Measurements from ENCODE around the gene DCT.
"Not testable (repeated sequence)": the region's sequence is repeated elsewhere in the genome, so short reads cannot be mapped to it uniquely, and the experiment has no call there.

Gene DCT

DNA sequence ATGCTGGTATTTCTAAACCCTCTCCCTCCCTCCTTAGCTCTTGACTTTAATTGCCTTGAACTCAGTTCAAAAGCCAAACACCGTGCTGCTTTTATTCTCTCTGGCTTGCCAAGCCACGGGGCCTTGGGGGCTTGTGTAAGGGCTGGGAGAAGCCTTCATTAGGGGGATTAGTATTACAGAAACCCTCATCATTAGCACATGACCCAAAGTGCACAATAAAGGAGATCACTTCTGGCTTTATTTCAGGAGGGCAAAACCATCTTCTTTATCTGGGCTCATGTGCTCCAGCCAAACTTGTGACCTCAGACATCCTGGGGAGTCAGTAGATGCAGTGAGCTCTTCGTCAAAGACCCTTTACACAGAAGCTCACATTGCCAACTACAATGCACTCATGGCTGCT lies at the start of gene DCT:
Gene DCT (minus strand): TSS at position 67 of the 400 bp plus-strand sequence. CDS start 427 bp downstream, outside the sequence.
- DNase-seq: no peak

DNA sequence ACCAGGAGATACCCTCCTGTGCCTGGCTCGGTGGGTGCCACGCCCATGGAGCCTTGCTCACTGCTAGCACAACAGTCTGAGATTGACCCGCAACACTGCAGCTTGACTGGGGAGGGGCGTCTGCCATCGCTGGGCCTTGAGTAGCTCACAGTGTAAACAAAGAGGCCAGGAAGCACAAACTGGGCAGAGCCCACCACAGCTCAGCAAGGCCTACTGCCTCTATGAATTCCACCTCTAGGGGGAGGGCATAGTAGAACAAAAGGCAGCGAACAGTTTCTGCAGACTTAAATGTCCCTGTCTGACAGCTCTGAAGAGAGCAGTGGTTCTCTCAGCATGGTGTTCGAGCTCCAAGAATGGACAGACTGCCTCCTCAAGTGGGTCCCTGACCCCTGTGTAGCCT lies 47.5 kb upstream of the DCT start:
- DNase-seq: not testable (repeated sequence)

DNA sequence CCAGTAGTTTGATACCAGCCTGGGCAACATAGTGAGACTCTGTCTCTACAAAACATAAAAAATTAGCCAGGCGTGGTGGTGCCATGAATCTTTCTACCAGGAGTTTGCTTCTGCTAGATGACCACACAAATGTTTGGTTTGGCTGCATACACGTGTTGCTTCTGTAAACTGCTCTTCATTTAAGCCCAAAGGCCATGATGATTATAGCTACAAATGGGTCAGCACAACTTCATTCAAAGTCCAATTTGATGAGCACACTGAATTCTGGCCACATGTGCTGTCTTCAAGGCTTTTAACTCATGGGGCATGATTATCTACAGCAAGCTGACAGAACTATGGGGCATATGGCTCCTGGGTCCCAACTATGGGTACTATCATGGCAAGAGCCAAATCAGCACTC lies 46.3 kb upstream of the DCT start:
- DNase-seq: no peak

DNA sequence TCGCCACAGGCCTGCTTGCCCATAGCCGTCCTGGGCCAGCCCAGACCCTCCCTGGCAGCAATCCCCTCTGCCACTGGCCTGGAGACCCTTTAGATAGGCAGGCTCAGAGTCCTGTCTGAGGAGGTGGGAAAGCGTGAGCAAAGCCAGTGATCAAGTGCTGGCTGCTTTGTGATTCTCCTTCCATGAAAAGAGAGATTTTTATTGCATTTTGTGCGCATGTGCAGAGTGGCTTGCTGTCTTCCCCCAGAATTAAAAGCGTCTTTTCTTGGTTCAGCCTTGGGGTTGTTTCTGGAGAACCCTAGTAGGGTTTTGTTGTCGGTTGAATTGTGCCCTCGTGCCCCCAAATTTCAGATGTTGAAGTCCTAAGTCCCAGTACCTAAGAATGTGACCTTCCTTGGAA lies 44.9 kb upstream of the DCT start:
- DNase-seq: no peak

DNA sequence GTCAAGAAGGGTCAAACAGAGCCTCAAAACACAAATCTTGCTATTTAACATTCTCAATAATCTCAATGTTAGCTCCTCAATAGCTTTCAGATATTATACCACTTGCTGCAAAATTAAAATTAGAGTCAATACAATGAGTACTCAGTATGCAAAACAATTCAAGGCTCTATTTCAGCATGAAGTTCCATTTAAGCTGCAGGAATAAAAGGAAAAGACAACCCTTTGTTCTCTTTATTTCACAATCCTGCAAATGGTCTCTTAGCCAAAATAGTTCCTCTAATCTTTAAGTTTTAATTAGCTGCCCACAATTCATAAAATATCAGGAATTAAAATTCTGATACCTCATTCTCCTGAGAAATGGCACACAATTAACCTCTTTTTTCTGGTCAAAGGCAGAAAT lies 40.5 kb upstream of the DCT start:
- DNase-seq: no peak

DNA sequence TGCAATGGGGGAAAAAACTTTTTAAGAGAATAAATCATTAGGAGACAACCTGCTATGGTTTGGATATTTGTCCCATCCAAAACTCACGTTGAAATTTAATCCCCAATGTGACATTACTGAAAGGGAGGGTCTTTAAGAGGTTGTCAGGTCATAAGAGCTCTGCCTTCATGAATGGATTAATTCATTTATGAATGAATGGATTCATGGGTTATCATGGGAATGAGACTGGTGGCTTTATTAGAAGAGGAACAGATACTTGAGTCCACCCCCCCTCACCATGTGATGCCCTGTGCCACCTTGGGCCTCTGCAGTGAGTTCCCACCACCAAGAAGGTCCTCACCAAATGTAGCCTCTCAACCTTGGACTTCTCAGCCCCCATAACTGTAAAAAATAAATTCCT lies 37.0 kb upstream of the DCT start:
- DNase-seq: no peak

DNA sequence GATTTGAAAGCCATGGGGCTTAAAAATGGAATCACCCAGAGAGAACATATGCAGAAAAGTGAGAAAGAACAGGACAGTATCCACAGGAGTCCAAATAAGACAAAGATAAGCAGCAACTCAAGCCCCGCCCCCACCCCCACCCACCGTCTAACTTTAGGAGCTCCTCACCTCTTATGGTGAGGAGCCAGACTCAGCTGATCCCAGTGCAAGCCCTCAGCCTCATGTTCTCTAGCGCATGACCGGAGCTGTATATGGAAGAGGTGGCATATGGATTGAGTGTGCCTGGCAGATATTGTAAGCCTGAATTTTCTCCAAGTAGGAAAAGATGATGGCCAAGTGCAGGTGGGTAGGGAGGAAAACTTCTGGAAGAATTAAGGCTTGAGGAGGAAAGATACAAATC lies 36.4 kb upstream of the DCT start:
- no peak for DNase-seq

DNA sequence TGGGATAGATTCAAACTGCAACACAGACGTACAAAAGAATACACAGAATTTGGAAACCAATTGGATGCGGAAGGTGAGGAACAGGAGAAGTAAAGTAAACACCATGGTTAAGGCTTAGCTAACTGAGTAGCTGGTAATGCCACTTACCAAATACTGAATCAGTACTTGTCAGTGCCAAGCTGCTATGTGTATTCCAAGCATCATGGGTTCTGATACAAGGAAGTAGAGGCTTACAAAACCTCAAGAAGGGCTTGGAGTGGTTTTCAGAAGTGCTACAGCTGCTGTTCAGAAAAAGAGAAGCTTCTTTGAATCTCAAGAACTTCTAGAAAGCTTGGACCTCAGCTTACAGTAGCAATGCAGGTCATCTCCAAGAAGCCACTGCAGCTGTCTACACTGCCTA lies 35.9 kb upstream of the DCT start:
- DNase-seq: no peak

DNA sequence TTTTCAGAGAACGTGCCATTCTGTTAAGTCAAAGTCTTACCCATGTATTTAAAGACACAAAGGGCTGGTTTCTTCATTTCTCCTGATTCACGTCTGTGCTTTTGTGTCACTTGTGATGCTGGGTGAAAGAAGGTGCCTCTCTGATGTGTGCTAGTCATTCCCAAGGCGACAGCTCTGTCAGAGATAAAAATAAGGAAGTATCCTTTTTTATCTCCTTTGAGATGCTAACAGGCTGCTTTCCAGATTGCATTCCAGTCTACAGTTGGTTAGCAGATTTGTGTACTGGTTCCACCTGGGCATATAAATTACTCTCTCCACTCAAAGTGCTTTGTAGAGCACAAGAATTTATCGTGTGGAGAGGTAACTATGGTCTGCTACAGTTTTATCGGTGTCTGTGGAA lies 33.5 kb upstream of the DCT start:
- DNase-seq: no peak

DNA sequence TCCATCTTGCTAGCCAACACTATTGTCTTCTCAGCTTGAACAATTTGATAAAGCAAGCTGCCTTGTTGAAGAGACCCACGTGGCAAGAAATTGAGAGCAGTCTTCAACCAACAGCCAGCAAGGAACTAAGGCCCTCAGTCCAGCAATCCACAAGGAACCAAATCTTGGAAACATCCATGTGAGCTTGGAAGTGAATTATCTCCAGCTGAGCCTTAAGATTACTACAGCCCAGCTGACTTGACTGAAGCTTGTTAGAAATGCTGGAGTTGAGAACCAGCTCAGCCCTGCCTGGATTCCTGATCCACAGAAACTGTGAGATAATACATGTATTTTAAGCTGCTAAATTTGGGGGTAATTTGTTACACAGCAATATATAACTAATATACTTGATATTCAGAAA lies 26.2 kb upstream of the DCT start:
- DNase-seq: no peak

DNA sequence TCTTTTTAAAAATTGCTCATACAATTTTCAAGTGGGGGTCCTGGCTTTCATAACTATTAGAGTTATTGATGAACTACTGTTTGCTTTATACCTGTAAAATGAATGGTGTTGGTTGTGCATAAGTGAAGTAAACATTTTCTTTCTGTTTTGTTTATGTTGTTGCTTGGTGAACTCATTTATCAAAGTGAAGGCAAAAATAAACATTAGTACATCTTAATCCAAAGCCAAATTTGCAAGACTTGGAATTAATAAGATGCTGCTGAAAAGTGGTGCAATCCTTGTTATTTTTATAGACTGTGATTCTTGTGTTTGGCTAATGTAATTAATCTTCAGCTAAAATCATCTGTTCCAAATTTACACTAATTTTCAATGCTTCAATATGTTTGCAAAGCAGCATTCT lies 24.4 kb upstream of the DCT start:
- DNase-seq: no peak

DNA sequence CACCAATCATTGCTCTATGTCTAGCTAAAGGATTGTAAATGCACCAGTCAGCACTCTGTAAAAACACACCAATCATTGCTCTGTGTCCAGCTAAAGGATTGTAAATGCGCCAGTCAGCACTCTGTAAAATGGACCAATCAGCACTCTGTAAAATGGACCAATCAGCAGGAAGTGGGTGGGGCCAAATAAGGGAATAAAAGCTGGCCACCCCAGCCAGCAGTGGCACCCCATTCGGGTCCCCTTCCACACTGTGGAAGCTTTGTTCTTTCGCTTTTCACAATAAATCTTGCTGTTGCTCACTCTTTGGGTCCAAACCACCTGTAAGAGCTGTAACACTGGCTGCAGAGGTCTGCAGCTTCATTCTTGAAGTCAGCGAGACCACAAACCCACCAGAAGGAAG lies 19.3 kb upstream of the DCT start:
- DNase-seq: not testable (repeated sequence)

DNA sequence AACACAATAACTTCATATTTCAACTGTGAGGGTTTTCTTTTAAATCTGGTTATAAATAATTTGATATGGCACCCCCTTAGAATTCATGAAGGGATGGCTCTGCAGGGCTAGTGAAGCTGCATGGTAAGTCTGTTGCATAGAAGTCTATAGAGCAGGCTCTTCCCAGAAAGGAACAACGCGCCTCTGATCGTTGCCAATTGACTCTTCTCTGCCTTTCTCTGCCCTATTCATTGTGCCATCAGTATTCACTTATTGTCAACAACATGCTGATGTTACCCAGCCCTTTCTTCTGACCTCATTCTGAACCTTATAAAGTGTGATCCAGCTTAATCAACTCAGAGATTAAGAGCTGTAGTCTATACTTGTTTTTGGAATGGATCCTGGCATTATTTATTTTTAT lies 16.3 kb upstream of the DCT start:
- DNase-seq: no peak

DNA sequence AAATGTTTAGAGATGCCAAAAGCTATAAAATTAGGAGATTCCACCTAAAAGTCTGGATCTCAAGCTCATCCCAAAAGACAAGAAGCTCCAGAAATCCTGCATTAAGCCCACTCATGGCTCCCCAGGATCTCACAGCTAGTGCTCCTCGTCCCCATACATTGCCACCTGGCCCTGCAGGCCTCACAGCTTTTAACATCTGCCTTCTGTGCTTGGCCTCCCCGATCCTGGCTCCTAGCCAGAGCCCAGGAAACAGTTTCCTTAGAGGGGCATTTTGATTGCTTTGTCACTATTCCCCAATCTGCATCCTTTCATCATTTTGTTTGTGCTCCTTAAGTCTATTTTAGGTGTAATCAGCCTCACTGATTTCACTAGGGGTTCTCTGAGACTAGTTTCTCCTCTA lies 14.5 kb upstream of the DCT start:
- no peak for DNase-seq

DNA sequence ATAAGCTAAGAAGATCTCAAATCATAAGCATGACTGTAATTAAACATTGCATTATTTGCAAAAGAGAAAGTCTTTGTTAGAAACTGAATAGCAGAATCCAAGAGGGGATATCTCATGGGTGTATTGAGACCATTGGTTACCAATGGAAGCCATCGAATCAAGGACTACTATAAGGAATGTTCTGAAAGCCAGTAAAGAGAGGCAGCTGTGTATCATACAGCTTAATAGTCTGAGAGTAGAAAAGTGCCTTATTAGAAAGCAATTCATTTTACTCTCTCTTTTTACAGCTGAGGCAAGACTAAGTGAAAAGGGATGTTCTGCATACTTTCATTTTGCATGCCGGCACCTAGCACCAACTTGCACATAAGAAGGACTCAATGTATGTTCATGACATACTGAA lies 7.6 kb upstream of the DCT start:
- DNase-seq: no peak

DNA sequence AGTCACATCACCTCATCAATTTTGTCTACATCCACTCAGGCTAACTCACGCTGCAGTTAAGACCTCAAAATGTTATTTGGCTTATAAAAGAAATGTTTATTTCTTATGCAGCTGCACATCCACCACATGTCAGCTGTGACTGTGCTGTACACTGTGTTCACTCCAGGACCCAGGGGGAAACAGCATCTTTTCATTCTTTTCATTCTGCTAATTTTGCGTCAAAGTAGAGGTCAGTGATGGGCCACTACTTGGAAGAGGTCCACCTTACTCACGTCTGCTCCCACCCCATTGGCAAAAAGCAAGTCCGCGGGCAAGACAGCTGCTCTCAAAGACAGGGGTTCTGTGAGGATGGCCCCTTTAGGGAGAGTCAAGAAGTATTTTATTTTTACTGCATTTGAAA lies 4.5 kb upstream of the DCT start:
- DNase-seq: no peak

DNA sequence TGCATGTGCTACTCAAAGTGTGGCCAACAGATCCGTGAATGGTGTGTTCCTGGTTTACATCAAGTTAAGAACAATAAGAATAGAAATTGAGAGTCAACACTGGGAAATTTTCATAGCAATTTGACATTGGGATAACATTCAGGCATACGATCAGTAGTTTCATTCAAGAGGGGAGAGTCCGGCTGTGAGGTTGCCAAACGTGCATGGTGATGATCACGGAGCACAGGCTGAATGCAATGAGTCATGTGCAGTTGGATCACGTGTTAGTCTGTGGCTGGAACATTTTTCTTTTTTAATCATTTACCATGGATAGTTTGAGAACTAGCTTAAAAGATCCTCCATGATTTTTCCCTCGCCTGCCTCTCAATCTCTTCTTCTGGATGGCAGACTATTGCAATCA lies 2.5 kb upstream of the DCT start:
- DNase-seq: no peak

DNA sequence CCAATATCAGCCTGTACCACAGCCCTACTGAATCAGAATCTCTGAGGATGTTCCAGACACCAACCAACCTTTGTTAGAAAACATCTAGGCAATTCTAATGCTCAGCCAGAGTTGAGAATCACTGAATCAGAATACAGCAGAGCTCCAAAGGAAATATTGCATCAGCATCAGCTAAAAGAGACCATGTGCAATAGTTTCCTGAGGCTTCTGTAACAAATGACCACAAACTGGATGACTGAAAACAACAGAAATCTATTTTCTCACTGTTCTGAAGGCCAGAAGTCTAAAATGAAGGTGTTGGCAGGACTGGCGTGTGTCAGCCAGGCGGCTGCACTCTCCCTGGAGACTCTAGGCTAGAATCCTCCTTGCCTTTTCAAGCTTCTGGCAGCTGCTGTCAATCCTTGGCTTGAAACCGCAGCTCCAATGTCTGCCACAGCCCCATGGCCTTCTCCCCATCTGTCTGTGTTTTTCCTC lies 1.2 kb upstream of the DCT start:
- DNase-seq: no peak

DNA sequence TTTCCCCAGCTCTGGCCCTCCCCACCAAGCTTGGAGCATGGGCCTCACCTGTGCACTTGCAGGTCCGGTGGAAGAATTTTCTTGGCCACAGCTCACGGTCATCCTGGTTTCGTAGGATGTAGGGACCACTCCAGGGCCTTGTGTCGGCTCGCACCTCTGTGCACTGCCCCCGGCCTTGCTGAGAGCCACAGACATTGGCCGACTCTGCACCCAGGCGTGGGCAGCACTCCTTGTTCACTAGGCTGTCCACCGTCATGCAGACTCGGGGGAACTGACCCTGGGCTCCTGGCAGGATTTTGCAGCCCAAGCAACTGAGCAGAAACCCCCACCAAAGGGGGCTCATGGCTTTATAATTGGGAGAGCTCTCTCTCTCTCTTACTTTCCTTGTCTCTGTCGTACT lies 569 bp downstream of the DCT start:
- DNase-seq: no peak

DNA sequence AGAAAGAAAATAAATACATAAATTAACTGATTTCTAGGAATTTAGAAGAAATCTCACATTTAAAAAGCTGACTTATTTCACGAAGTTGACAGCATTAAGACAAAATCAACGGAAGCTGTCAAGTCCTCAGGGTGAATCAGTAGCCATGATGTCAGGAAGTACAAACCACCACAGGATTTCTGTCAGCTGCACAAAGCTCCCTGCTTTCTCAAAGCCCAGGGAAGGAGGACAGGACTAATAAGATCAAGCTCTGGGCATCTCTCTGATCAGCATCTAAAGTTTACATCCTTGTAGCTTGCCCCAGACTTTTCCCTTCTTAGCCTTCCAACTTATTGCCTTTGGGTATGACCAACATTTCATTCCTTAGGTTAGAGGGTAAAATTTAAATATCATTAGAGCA lies 9.4 kb downstream of the DCT start:
- DNase-seq: no peak

DNA sequence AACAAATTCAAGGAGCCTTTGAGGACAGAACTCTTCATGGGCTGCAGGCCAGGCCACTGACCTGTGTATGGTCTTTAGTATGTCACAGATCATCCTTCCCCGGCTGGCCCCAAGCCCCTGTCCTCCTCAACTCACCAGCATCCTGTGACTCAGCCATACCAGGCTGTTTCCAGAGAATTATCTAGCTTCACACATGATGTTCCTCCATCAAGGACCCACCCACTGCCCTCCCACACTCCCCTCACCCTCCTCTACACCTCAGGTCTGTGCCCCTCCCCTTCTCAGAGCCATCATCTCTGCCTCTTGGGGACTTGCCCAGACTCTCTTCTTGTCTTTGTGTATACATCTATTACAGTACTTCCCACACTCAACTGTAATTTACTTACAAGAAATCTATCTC lies 14.7 kb downstream of the DCT start:
- DNase-seq: no peak

DNA sequence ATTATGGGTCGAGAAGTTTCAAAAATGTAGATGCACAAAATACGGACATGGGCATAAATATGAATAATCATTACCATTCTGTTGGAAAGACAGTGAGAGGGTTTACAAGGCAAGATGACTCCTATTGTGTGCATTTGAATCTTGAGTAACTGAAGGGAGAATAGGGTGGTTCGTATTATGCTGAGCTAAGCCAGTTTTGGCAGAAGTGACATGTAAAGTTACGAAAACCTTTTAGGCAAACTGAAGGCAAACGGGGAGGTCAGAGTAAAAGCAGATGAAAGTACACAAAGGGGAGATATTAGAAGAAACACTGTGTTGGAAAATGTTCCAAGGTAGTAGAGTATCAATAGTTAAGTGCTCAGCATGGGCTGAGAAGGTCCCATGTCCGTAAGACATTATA lies 16.8 kb downstream of the DCT start:
- no peak for DNase-seq

DNA sequence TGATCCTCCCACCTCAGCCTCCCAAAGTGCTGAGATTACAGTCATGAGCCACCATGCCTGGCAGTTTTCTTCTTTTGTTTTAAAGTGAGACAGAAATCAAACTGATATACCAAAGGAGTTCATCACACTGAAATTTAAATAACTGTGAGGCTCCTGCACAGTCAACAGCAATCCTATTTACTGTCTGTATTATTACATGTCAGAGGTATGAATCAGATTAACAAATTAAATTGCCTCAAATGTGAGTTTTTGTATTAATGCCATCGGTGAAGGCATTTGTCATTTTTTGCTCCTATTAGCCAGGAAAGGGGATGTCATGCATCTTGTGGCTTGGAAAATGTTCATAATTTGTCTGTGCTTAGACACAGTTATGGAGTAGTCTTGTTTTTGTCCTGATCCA lies 20.4 kb downstream of the DCT start:
- no peak for DNase-seq

DNA sequence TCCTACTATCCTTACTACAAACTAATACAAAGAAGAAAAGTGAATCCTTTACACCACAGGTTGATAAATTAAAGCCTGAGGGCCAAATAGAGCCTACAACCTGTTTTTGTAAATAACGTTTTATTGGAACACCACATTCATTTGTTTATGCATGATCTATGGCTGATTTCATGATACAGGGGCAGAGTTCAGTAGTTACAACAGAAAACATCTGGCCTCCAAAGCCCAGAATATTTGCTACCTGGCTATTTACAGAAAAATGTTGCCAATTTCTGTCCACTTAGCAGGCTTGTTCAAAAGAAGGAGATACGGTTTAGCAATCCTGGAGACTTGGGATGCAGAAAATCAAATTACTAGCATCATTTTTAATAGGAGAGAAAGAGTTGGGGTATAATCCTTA lies 24.1 kb downstream of the DCT start:
- DNase-seq: no peak

DNA sequence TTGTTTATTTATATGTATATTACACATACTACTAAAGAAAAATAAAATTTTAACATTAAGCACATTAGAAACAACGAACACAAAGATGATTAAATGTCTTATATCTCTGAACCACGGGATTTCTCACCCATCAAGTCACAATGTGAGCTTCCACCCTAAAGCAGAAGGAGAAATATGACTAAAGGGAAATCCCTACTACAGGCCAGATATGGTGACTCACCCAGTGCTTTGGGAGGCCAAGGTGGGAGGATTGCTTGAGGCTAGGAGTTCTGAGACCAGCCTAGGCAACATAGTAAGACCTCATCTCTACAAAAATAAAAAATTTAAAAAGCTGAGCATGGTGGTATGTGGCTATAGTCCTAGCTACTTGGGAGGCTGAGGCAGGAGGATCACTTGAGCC lies 24.6 kb downstream of the DCT start:
- DNase-seq: no peak

DNA sequence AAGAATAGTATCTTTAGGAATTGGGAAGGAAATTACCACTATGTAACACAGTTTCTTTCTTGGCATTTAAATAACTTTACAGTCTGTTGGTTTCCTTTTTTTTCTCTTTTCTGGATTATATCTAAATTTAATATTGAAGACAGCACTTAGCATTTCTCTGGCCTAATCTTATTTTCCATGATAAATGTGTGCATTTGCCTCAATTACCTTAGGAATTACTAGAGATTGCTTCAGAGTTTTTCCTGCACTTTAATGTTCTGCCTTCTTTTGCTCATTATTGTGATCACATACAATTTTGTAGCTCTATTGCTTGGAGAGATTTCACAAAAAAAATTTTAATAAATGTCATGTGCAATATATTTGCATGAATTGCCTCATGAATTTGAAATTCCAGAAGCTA lies 25.1 kb downstream of the DCT start:
- DNase-seq: no peak

All from CD4-positive, alpha-beta T cell treated with Interferon gamma for 1 hour (primary cell).